NCI-H82 treated with DMSO at 0.1 percent for 48 hours (cell line): ENCODE measurements around the gene APOC4.

Experiments used
- DNase-seq: peaks from one replicate; lab custom pipeline; 2025; ENCODE audit not compliant: unreplicated experiment; lab: John Stamatoyannopoulos, UW

APOC4 gene

GRCh38 chr19:44992336-44993163 is 50.5 kb downstream of the APOC4 start:
- DNase-seq: no peak

DNA sequence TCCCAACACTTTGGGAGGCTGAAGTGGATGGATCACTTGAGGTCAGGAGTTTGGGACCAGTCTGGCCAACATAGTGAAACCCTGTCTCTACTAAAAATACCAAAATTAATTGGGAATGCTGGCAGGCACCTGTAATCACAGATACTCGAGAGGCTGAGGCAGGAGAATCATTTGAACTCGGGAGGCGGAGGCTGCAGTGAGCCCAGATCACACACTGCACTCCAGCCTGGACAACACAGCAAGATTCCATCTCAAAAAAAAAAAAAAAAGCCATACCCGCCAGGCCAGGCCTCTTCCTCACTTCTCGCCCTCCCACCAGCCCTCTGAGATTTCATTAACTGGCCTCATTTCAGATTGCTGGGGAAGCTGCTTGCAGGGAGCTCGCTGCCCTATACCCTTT is 51.5 kb downstream of the APOC4 start:
- no peak for DNase-seq

DNA sequence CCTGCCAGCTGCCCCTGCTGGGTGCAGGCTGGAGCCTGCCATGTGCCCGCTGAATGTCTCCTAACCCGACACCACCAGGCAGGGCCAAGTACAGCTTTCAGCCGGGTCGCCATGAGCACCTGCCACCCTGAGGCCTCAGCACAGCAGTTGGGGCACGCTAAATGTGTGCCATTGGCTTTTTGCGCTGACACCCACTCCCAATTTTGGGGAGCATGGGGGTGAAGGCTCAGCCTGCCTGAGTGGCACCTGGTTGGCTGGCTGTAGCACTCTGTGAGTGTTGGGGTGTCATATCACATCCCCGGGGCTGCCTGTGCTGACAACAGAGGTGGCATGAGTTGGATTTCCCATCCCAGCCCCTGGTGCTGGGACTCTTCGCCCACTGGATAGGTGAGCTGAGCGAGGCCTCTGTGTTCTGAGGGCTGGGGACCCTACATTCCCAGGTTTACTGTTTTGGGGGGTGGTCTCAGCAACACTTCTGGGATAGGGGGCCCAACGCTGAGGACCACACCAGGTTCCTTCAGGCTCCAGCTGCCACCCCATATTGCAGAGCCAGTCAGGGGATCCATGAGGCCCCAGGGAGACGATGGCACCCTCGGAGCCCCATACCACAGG is 52.0 kb downstream of the APOC4 start:
- no peak for DNase-seq
